Fibroblast of the conjunctiva (primary cell): ENCODE measurements around the gene FAM13C.
"Not testable (repeated sequence)": the region's sequence is repeated elsewhere in the genome, so short reads cannot be mapped to it uniquely, and the experiment has no call there.

Experiments used
- DNase-seq: peaks from one replicate; pipeline ENCODE4 v3.0.0-alpha.2; 2010; ENCODE audit warnings: low read depth

FAM13C gene

DNA sequence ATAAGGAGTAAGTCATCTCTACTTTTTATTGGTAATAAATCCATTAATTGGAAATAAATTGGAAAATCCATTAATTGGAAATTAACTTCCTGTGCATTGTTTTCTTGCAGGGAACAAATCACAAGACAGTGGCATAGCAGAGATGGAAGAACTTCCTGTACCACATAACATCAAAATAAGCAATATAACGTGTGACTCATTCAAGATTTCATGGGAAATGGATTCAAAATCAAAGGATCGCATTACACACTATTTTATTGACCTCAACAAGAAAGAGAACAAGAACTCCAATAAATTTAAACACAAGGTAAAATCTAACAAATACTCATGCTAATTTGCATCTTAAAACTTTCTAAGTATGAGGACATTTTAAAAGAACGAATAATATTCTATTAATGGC, 128.2 kb downstream of the FAM13C start:
- no peak for DNase-seq

GRCh38 chr10:59229441-59229840, 132.9 kb downstream of the FAM13C start:
- DNase-seq: no peak

DNA sequence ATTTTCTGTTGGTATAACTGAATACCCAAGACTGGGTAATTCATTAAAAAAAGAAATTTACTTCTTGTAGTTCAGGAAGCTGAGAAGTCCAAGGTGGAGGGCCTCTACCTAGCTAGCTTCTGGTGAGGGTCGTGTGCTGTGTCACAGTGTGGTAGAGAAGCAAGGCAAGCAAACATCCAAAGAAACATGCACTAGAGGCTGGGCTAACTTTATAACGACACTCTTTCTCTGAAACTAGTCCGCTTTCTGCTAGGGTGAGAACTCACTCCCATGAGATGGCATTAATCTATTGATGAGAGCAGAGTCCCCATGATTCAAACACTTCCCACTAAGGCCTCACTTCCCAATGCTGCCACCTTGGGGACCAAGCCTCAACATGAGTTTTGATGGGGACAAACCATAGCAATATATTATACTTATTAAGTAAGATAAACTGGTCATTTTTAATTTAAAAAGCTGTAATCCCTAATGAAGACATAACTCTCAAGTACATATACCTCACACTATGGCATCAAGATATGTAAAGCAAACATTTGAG, 135.1 kb downstream of the FAM13C start:
- no peak for DNase-seq

DNA sequence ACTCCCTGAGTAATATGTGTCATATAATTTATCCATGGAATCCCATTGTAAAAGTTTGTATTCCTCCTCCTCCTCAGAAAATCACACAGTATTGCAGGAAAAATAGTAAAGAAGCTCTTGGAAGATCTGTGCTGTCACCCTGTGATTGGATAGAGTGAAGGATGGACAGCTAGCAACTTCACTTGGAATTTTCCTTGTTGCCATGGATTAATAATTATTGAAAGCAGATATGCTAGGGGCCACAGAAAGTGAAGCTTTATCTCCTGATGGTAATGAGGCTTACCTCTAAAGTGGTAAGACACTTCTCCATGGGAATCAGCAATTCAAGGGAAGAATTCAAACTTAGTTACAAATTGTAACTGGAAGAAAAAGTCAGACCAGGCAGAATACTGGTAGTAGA, 137.1 kb downstream of the FAM13C start:
- no peak for DNase-seq

- DNase-seq: not testable (repeated sequence)
Observed at GRCh38 chr10:59223597-59223996, 138.8 kb downstream of the FAM13C start.

DNA sequence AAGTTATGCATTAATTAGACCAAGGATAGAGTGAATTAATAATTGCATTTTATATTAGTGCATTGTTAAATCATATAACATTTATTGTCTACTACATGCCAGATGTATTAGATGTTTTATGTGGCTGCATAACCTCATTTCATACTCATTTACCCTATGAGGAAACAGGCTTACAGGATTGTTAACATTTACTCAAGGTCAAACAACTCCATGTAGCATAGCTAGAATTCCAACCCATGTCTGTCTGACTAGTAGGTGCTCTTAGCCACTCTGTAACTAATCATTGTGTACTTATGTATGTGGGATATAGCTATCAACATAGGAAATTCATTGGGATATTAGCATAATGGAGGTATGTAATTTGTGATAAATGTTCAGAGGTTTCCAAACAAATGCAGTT, 139.6 kb downstream of the FAM13C start:
- DNase-seq: no peak

- DNase-seq: no peak
Observed at GRCh38 chr10:59216178-59216869, 146.0 kb downstream of the FAM13C start.

GRCh38 chr10:59214160-59214559, 148.2 kb downstream of the FAM13C start:
- no peak for DNase-seq

DNA sequence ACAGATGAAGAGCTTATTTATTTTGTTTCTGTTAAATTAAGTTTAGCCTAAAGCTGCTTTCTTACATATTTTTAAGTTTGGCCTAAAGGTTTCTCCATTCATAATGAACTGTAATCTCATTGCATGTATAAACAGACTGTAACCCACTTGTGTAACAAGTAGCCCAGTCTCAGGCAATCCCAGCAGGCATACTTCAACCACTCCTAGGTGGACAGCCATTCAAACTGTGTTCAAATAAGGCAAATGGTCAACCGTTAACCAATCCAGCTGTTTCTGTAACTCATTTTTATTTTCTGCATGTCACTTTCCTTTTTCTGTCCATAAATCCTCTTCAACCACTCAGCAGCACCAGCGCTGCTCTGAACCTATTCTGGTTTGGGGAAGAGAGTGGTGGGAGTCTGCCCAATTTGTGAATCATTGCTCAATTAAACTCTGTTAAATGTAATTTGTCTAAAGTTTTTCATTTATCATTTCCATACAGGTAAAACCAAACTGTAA, 150.0 kb downstream of the FAM13C start:
- no peak for DNase-seq

DNA sequence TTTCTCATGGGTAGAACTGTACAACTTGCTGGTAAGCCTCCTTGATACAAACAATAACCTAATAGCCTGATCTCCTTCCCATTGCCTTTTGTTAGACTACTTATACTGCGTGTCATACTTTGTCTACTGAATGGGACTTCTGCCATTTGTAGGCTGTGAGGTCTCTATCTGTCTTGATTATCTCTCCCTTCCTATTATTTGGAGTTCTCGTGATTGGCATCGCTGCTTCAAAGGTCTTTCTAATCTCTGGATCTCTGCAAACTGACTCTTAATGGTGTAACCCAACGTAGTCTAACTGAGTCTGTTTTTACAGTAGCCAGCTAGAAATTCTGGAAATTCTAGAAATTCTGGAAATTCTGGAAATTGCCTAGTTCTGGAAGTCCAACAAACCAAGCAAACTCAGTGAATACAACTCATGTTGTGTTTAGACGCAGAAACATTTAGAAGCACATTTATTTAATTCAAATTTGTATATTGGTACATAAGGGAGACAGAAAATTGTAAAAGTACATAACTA, 156.1 kb downstream of the FAM13C start:
- no peak for DNase-seq
